Suprapubic skin (tissue), 3 donors: ENCODE data around the gene PAX7.

Experiments used
- CTCF ChIP-seq, 2 donors: fragments of 200-600 bp in 1 of 2; fragments of 450-650 bp in 1 of 2; sonication (generic) in 1 of 2; IDR thresholded peaks; one replicate each; pipeline ENCODE4 v1.5.1; 2016 to 2019; ENCODE audit warnings: antibody characterized with exemption in 2 of 2, mild to moderate bottlenecking in 1 of 2, moderate library complexity in 1 of 2
- POLR2A ChIP-seq, 2 donors: fragments of 450-650 bp; IDR thresholded peaks; one replicate each; pipeline ENCODE4 v1.6.1; 2017; ENCODE audit warnings: antibody characterized with exemption in 2 of 2, mild to moderate bottlenecking in 2 of 2, moderate library complexity in 2 of 2

- TF ChIP-seq POLR2A (IDR thresholded peaks at IDR 0.05) = no peak
- TF ChIP-seq CTCF (IDR thresholded peaks at IDR 0.05) = no peak
These were observed 24.0 kb downstream of the PAX7 start for GRCh38 chr1:18654599-18654998.
